DOHH2 (cell line): ENCODE measurements around the gene LCN10.
"Not testable (repeated sequence)": the region's sequence is repeated elsewhere in the genome, so short reads cannot be mapped to it uniquely, and the experiment has no call there.

Experiments used
- H3F3A ChIP-seq: fragments of 200-600 bp; sonication (generic), shearing (Covaris generic); 2 replicates; pipeline ENCODE4 v1.6.0; 2016; ENCODE audit warnings: antibody characterized with exemption, mild to moderate bottlenecking; ENCODE audit not compliant: control insufficient read depth, insufficient read depth
- H3K27ac ChIP-seq: fragments of 200-600 bp; sonication (generic); 2 replicates; pipeline ENCODE4 v1.5.1; 2014; ENCODE audit warnings: low read depth, mild to moderate bottlenecking, low read length, moderate library complexity
- H3K27me3 ChIP-seq: fragments of 200-600 bp; sonication (generic); 2 replicates; pipeline ENCODE4 v1.6.1; 2014; ENCODE audit warnings: mild to moderate bottlenecking, low read length, mixed read lengths; ENCODE audit not compliant: control insufficient read depth
- H3K36me3 ChIP-seq: fragments of 200-600 bp; sonication (generic); 2 replicates; pipeline ENCODE4 v1.6.1; 2014; ENCODE audit warnings: mild to moderate bottlenecking, low read length, moderate library complexity, mixed read lengths; ENCODE audit not compliant: control insufficient read depth
- H3K4me1 ChIP-seq: fragments of 200-600 bp; sonication (generic); 2 replicates; pipeline ENCODE4 v1.6.1; 2014; ENCODE audit warnings: mild to moderate bottlenecking, low read length, mixed read lengths; ENCODE audit not compliant: control insufficient read depth
- H3K4me2 ChIP-seq: fragments of 200-600 bp; sonication (generic); 2 replicates; pipeline ENCODE4 v1.6.0; 2014; ENCODE audit warnings: mild to moderate bottlenecking, low read length, moderate library complexity
- H3K4me3 ChIP-seq: fragments of 200-600 bp; sonication (generic); 2 replicates; pipeline ENCODE4 v1.5.1; 2014; ENCODE audit warnings: mild to moderate bottlenecking, low read length, mixed read lengths
- H3K79me2 ChIP-seq: fragments of 200-600 bp; sonication (generic); 2 replicates; pipeline ENCODE4 v1.6.1; 2014; ENCODE audit warnings: mild to moderate bottlenecking, low read length, mixed read lengths; ENCODE audit not compliant: control insufficient read depth
- H3K9me2 ChIP-seq: fragments of 200-600 bp; sonication (generic); replicated peaks from 2 replicates; pipeline ENCODE4 v1.6.1; 2014; ENCODE audit warnings: mild to moderate bottlenecking, low read length, mixed read lengths; ENCODE audit not compliant: control insufficient read depth
- H3K9me3 ChIP-seq: fragments of 200-600 bp; sonication (generic); 2 replicates; pipeline ENCODE4 v1.6.1; 2014; ENCODE audit warnings: antibody characterized with exemption, low read length, mixed read lengths; ENCODE audit not compliant: control insufficient read depth, insufficient read depth
- H4K20me1 ChIP-seq: fragments of 200-600 bp; sonication (generic); 2 replicates; pipeline ENCODE4 v1.6.0; 2014; ENCODE audit warnings: low read depth, mild to moderate bottlenecking, antibody characterized with exemption, low read length, moderate library complexity; ENCODE audit not compliant: control insufficient read depth, insufficient read depth
- CTCF ChIP-seq: fragments of 200-600 bp; sonication (generic); IDR thresholded peaks from one replicate; pipeline ENCODE4 v1.5.1; 2014; ENCODE audit warnings: antibody characterized with exemption, mild to moderate bottlenecking, low read depth, low read length; ENCODE audit not compliant: poor library complexity, severe bottlenecking
- EZH2phosphoT487 ChIP-seq: fragments of 200-600 bp; sonication (generic); IDR thresholded peaks from 2 replicates; pipeline ENCODE4 v1.6.1; 2017; ENCODE audit warnings: borderline replicate concordance, mild to moderate bottlenecking, antibody characterized with exemption, low read length, moderate library complexity, mixed read lengths

LCN10 gene

GRCh38 chr9:136760834-136761544, 18.2 kb upstream of the LCN10 start:
- H3K9me2 ChIP-seq, H3K36me3 ChIP-seq, H4K20me1 ChIP-seq, H3K4me2 ChIP-seq, H3K27ac ChIP-seq, H3F3A ChIP-seq, H3K79me2 ChIP-seq, H3K9me3 ChIP-seq, H3K4me3 ChIP-seq: not testable (repeated sequence)
- peaks cover 15% of the 10 kb centered on the region for H3K27me3 ChIP-seq
- TF ChIP-seq CTCF: peak; percentile 78
- peaks cover 42% of the 10 kb centered on the region for H3K4me1 ChIP-seq

GRCh38 chr9:136760424-136760823, 17.7 kb upstream of the LCN10 start:
- Histone ChIP-seq H4K20me1 (no peaks in the 10 kb centered on the region), H3K27me3 (peaks cover 15% of the 10 kb centered on the region), H3K4me3 (no peak overlapping the region), H3K9me2 (no peaks in the 10 kb centered on the region), H3K36me3 (no peaks in the 10 kb centered on the region), H3F3A (no peaks in the 10 kb centered on the region; the same call in 1 of the 2 replicates), H3K79me2 (no peaks in the 10 kb centered on the region), H3K9me3 (peaks cover 10% of the 10 kb centered on the region), H3K4me2 (no peak overlapping the region), H3K4me1 (peaks cover 38% of the 10 kb centered on the region), H3K27ac (no peak overlapping the region)
- TF ChIP-seq EZH2phosphoT487 (no peak), CTCF (no peak)

- TF ChIP-seq CTCF (no peak), EZH2phosphoT487 (no peak)
- Histone ChIP-seq H3K9me3 (peaks cover 10% of the 10 kb centered on the region), H3F3A (no peaks in the 10 kb centered on the region; the same call in 1 of the 2 replicates), H4K20me1 (no peaks in the 10 kb centered on the region), H3K36me3 (no peaks in the 10 kb centered on the region), H3K27me3 (peaks cover 15% of the 10 kb centered on the region), H3K4me3 (no peak overlapping the region), H3K4me1 (peaks cover 38% of the 10 kb centered on the region), H3K27ac (no peak overlapping the region), H3K9me2 (no peaks in the 10 kb centered on the region), H3K4me2 (no peak overlapping the region), H3K79me2 (no peaks in the 10 kb centered on the region)
These were observed 16.9 kb upstream of the LCN10 start for GRCh38 chr9:136759436-136760325.
